Stomach (tissue), 9 donors: ENCODE data around the gene PKD1. TPM values are rescaled to one million over a fixed set of nuclear protein-coding genes. Genes with fewer than 3 reads are reported as not detected.

Experiments
- DNase-seq, 2 donors: peaks; one replicate each; pipeline versions ENCODE4 v3.0.0 to v3.0.0-alpha.2; 2013 to 2019
- H3K27ac ChIP-seq, 5 donors: fragments of 200-600 bp in 4 of 5; sonication (generic) in 4 of 5; one replicate each; pipeline ENCODE4 v1.5.1; 2013 to 2019; ENCODE audit warnings: mild to moderate bottlenecking in 1 of 5, moderate library complexity in 1 of 5
- H3K27me3 ChIP-seq, 3 donors: fragments of 200-600 bp; sonication (generic); one replicate each; pipeline ENCODE4 v1.5.1; 2017 to 2019; ENCODE audit warnings: mixed run types in 1 of 3
- H3K36me3 ChIP-seq, 4 donors: fragments of 200-600 bp; sonication (generic); 1 replicate in 3 of 4; 2 replicates in 1 of 4; pipeline ENCODE4 v1.5.1; 2016 to 2019
- H3K4me1 ChIP-seq, 4 donors: fragments of 200-600 bp; sonication (generic); one replicate each; pipeline ENCODE4 v1.5.1; 2016 to 2019
- H3K4me3 ChIP-seq, 4 donors: fragments of 200-600 bp; sonication (generic) in 3 of 4; one replicate each; pipeline ENCODE4 v1.5.1; 2016 to 2019; ENCODE audit warnings: mild to moderate bottlenecking in 1 of 4
- H3K9me3 ChIP-seq, 4 donors: fragments of 200-600 bp; sonication (generic); one replicate each; pipeline ENCODE4 v1.5.1; 2016 to 2019
- EP300 ChIP-seq: sonication (generic); formaldehyde crosslinking; IDR thresholded peaks from one replicate; pipeline ENCODE4 v1.6.1; 2017; ENCODE audit warnings: antibody characterized with exemption
- POLR2A ChIP-seq, 4 donors: fragments of 450-650 bp; IDR thresholded peaks; one replicate each; pipeline ENCODE4 v1.6.1; 2016; ENCODE audit warnings: antibody characterized with exemption in 4 of 4, control low read depth in 2 of 4, mild to moderate bottlenecking in 1 of 4, moderate library complexity in 1 of 4
- POLR2AphosphoS5 ChIP-seq, 3 donors: sonication (generic); formaldehyde crosslinking; IDR thresholded peaks; one replicate each; pipeline ENCODE4 v1.6.1; 2016; ENCODE audit warnings: antibody characterized with exemption in 3 of 3
- WGBS, 5 donors: extraction: QIAGEN DNeasy Blood & Tissue Kit in 3 of 5; methylation state at CpG; one replicate each; pipeline versions ENCODE4 v1.1.5 to v1.1.7; 2013 to 2018; 5-methylcytosine and 5-hydroxymethylcytosine counted together
- intact Hi-C: fragments of 100-400 bp; cut with DNase I; formaldehyde crosslinking; loops from one replicate; pipeline ENCODE4 v1.15.1; 2023; ENCODE audit warnings: low total_unique reads
- polyA plus RNA-seq, 3 donors: library from polyadenylated mRNA; stranded (reverse); fragments of 200-250 nt; gene quantifications; one replicate each; pipeline ENCODE4 v1.2.3, GENCODE V29; 2013
- total RNA-seq, 5 donors: library from RNA; depleted of rRNA; stranded (reverse); fragments of >200 nt; gene quantifications; one replicate each; pipeline versions ENCODE4 v1.1.0 to v1.2.3, GENCODE V29; 2014 to 2016
- TF ChIP-seq, protein P1 (sequence below), 7 experiments: fragments of 450-650 bp in 4 of 7; fragments of 200-600 bp in 3 of 7; sonication (generic) in 3 of 7; IDR thresholded peaks; one replicate each; pipeline ENCODE4 v1.5.1; 2016 to 2019; ENCODE audit warnings: antibody characterized with exemption in 7 of 7, control low read depth in 2 of 7, mild to moderate bottlenecking in 1 of 7
- donor health status: healthy with polysubstance abuse.
- donor health status: Bipolar disorder and iron deficiency.
- donor health status: healthy.

The PKD1 gene
- total and polyA plus RNA-seq, 8 donors = 10.4 to 776 (median 90.7) TPM

DNA sequence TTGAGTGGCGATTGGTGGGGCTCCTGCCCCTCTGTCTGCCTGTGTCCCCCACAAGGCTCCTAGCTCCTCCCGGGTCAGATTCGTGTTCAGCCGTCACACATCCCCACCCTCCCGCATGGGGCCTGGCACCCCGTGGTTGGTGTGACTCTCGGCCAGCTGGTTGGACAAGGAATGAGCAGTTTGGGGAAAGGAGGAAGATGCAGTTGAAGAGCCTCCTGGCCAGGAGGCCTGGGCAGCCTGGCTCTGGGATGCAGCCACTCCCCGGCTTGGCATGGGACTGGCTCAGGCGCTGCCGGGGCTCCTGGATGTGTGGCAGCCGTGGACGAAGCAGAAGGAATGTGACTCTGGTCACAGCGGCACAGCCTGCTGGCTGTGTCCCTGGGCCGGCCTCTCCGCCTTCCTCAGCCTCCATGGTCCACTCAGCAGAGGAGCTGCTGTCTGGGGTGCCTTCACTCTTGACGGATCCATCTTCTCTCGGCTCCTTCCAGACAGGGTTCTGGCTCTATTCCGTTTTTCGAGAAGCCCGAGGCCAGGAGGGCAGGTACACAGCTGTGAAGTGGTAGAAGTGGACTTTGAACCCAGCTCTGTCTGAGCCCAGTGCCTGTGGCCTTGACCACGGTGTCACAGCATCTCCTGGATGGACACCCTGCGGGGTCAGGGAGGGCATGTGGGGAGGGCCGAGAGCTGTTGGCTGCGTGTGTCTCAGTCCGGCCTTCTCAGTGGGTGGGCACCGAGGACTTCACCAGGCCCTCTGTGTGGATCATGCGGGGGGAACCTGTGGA lies 22.0 kb upstream of the PKD1 start:
- Histone ChIP-seq H3K27me3 (no peaks in the 10 kb centered on the region), H3K4me1 (peaks cover 75 to 92% (median 90%) of the 10 kb centered on the region in 4 donors), H3K9me3 (no peaks in the 10 kb centered on the region), H3K36me3 (peaks cover 0 to 4% (median 0%) of the 10 kb centered on the region in 4 donors), H3K27ac (peak overlapping the region; percentile 72 to 97 (median 89)), H3K4me3 (peak overlapping the region in 3 of 4 donors; percentile 66 to 90 (median 87))
- TF ChIP-seq, protein P1, sequence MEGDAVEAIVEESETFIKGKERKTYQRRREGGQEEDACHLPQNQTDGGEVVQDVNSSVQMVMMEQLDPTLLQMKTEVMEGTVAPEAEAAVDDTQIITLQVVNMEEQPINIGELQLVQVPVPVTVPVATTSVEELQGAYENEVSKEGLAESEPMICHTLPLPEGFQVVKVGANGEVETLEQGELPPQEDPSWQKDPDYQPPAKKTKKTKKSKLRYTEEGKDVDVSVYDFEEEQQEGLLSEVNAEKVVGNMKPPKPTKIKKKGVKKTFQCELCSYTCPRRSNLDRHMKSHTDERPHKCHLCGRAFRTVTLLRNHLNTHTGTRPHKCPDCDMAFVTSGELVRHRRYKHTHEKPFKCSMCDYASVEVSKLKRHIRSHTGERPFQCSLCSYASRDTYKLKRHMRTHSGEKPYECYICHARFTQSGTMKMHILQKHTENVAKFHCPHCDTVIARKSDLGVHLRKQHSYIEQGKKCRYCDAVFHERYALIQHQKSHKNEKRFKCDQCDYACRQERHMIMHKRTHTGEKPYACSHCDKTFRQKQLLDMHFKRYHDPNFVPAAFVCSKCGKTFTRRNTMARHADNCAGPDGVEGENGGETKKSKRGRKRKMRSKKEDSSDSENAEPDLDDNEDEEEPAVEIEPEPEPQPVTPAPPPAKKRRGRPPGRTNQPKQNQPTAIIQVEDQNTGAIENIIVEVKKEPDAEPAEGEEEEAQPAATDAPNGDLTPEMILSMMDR (IDR thresholded peaks at IDR 0.05) = no peak
- peak in 1 of 3 donors; percentile 24 for TF ChIP-seq POLR2AphosphoS5 (IDR thresholded peaks at IDR 0.05)
- intact Hi-C loops = no loop called here
- DNase-seq = peak in 1 of 2 donors; percentile 59
- WGBS, 5 donors = 34 to 57% (median 47%) methylated on average over 20 to 27 of the region's 27 CpGs

DNA sequence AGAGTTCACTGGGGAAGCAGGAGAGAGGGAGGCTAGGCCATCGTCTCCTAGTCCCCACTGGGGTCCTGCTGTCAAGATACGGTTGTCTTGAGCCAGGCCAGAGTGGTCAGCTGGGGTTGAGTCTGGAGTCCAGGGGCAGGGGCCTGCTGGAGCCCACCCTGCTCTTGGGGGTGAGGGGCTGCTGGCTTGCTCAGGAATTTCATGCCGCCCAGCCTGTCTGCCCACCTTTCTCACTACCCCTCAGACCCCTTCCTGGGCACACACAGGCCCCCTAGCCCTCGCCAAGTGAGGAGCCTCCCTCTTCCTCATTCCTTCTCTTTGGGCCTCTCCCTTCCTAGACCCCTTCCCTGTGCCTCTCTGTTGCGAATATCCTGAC lies 21.1 kb upstream of the PKD1 start:
- no peak for TF ChIP-seq POLR2AphosphoS5 (IDR thresholded peaks at IDR 0.05)
- TF ChIP-seq POLR2A (IDR thresholded peaks at IDR 0.05) = no peak
- no peak for TF ChIP-seq EP300
- TF ChIP-seq, protein P1 (IDR thresholded peaks at IDR 0.05) = no peak
- WGBS, 5 donors = 49 to 61% (median 57%) methylated on average over 5 of the region's 5 CpGs
- peaks cover 75 to 92% (median 90%) of the 10 kb centered on the region in 4 donors for H3K4me1 ChIP-seq
- peak overlapping the region; percentile 72 to 97 (median 89) for H3K27ac ChIP-seq
- no peak for DNase-seq
- no peaks in the 10 kb centered on the region for H3K27me3 ChIP-seq
- intact Hi-C loops = no loop called here
- H3K36me3 ChIP-seq = peaks cover under 1 to 9% (median 3%) of the 10 kb centered on the region in 4 donors
- peak overlapping the region; percentile 66 to 90 (median 83) for H3K4me3 ChIP-seq
- no peaks in the 10 kb centered on the region for H3K9me3 ChIP-seq

DNA sequence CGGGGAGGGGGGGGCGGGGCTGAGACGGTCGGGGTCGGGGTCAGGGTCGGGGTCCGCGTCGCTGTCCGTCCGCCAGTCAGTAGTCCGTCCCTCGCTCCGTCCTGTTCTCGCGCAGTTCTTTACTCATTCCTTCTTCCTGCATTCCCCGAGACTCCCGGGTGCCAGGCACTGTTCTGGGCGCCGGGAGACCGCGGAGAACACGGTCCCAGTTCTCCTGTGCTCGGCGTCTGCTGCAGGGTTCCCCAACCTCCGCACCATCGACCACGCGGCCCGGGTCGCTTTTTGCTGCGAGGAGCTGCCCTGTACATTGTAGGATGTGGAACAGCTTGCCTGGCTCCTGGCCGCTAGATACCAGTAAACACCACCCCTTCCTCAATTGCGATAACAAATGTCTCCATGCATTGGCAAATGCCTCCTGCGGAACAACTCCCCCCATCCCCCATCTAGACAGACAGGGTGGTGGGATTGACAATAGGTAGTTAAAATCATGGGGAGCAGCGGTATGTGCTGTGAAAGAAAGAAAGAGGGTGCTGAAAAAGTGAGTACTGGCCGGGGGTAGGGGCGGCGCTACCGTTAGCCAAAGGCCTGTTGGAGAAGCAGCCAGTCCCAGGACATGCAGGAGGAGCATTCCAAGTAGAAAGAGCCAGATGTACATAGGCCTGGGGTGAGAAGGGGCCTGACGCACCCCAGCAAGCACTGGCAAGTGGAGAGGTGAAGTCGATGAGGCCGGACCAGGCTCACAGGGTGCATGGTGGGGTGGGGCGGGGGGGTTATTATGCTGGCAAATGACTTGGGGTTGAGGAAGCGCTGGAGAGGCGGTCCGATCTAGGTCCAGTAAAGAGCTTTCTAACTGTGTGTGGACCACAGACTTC lies 20.5 kb upstream of the PKD1 start:
- peak in 1 of 2 donors; percentile 76 for DNase-seq
- WGBS, 5 donors = 3 to 6% (median 4%) methylated on average over 32 to 46 of the region's 47 CpGs
- peaks cover 78 to 92% (median 90%) of the 10 kb centered on the region in 4 donors for H3K4me1 ChIP-seq
- intact Hi-C loops = no loop called here
- H3K4me3 ChIP-seq = peak overlapping the region; percentile 66 to 90 (median 83)
- no peaks in the 10 kb centered on the region for H3K9me3 ChIP-seq
- H3K36me3 ChIP-seq = peaks cover 7 to 12% (median 9%) of the 10 kb centered on the region in 4 donors
- H3K27ac ChIP-seq = peak overlapping the region; percentile 88 to 97 (median 89)
- no peaks in the 10 kb centered on the region for H3K27me3 ChIP-seq
- TF ChIP-seq EP300 (no peak), POLR2A (IDR thresholded peaks at IDR 0.05) (no peak), POLR2AphosphoS5 (IDR thresholded peaks at IDR 0.05) (no peak)
- TF ChIP-seq, protein P1 (IDR thresholded peaks at IDR 0.05) = no peak
